Stimulated activated naive CD4-positive, alpha-beta T cell (primary cell): Measurements from ENCODE around the gene ELOVL5.
A peak's percentile ranks its signal among the peaks of the same experiment; 100 is the strongest.
"Not testable (repeated sequence)": the region's sequence is repeated elsewhere in the genome, so short reads cannot be mapped to it uniquely, and the experiment has no call there.

Source experiments
- DNase-seq, 6 experiments: peaks; one replicate each; lab custom pipeline; 2025; lab: John Stamatoyannopoulos, UW

The ELOVL5 gene

GRCh38 chr6:53305506-53306005 lies 43.2 kb downstream of the ELOVL5 start:
- not testable (repeated sequence) for DNase-seq

GRCh38 chr6:53304953-53305352 lies 43.8 kb downstream of the ELOVL5 start:
- not testable (repeated sequence) for DNase-seq

GRCh38 chr6:53302678-53303360 lies 45.9 kb downstream of the ELOVL5 start:
- peak in 4 of 6 experiments; percentile 17 to 82 (median 77) for DNase-seq

- DNase-seq: peak in 1 of 6 experiments; percentile 22
Observed at GRCh38 chr6:53301801-53302537, 46.8 kb downstream of the ELOVL5 start.

GRCh38 chr6:53300656-53301551 lies 47.8 kb downstream of the ELOVL5 start:
- DNase-seq: no peak

- DNase-seq: no peak
Observed at GRCh38 chr6:53299331-53300005, 49.3 kb downstream of the ELOVL5 start.

- DNase-seq: no peak
Observed at GRCh38 chr6:53297004-53297403, 51.7 kb downstream of the ELOVL5 start.

GRCh38 chr6:53295176-53295575 lies 53.6 kb downstream of the ELOVL5 start:
- DNase-seq: no peak

- DNase-seq: no peak
Observed at GRCh38 chr6:53294611-53295010, 54.1 kb downstream of the ELOVL5 start.

GRCh38 chr6:53294095-53294494 lies 54.7 kb downstream of the ELOVL5 start:
- no peak for DNase-seq

GRCh38 chr6:53293691-53294090 lies 55.1 kb downstream of the ELOVL5 start:
- no peak for DNase-seq

- DNase-seq: peak in 5 of 6 experiments; percentile 4 to 72 (median 55)
Observed at GRCh38 chr6:53290537-53291510, 57.9 kb downstream of the ELOVL5 start.

GRCh38 chr6:53287336-53288225 lies 61.2 kb downstream of the ELOVL5 start:
- DNase-seq: no peak

GRCh38 chr6:53284901-53285300 lies 63.8 kb downstream of the ELOVL5 start:
- no peak for DNase-seq

- DNase-seq: no peak
Observed at GRCh38 chr6:53282741-53283140, 66.0 kb downstream of the ELOVL5 start.

GRCh38 chr6:53282234-53282633 lies 66.5 kb downstream of the ELOVL5 start:
- no peak for DNase-seq

GRCh38 chr6:53281518-53282215 lies 67.1 kb downstream of the ELOVL5 start:
- DNase-seq: no peak

- no peak for DNase-seq
Observed at GRCh38 chr6:53280207-53280606, 68.5 kb downstream of the ELOVL5 start.

- DNase-seq: no peak
Observed at GRCh38 chr6:53279293-53279692, 69.5 kb downstream of the ELOVL5 start.
